BJ (cell line): ENCODE measurements around the gene TRAF1. TPM values are rescaled to one million over a fixed set of nuclear protein-coding genes. Genes with fewer than 3 reads are reported as not detected.

Experiments used
- CTCF ChIA-PET: fragments of 350-600 bp; formaldehyde crosslinking; extraction: SDS; loops from one replicate; lab custom pipeline; 2021; ENCODE audit warnings: antibody characterized with exemption, inconsistent platforms; lab: Yijun Ruan, JAX
- POLR2A ChIA-PET: fragments of 300-600 bp; sonication (Branson Sonifier 250); formaldehyde crosslinking; extraction: SDS; loops from one replicate; lab custom pipeline; 2021; ENCODE audit warnings: antibody characterized with exemption; lab: Charles Lee
- DNase-seq: peaks from one replicate; pipeline ENCODE4 v3.0.0-alpha.2; 2011; ENCODE audit warnings: low read depth
- H3K27me3 ChIP-seq: 2 replicates; pipeline ENCODE4 v1.6.0; 2011; ENCODE audit warnings: low read length; ENCODE audit not compliant: control insufficient read depth, insufficient read depth
- H3K36me3 ChIP-seq: 2 replicates; pipeline ENCODE4 v1.5.1; 2011; ENCODE audit warnings: low read length; ENCODE audit not compliant: control insufficient read depth, insufficient read depth
- H3K4me3 ChIP-seq: 2 replicates; pipeline ENCODE4 v1.5.1; 2011; ENCODE audit warnings: low read depth, mild to moderate bottlenecking, control low read depth, low read length
- CTCF ChIP-seq: IDR thresholded peaks from 2 replicates; pipeline ENCODE4 v1.5.1; 2011; ENCODE audit warnings: low read depth, mild to moderate bottlenecking, control low read depth, inconsistent platforms, low read length, moderate library complexity; ENCODE audit not compliant: insufficient read depth
- polyA plus RNA-seq: library from polyadenylated mRNA; depleted of rRNA; stranded (reverse); fragments of >200 nt; gene quantifications from 2 replicates; pipeline ENCODE4 v1.2.3, GENCODE V29; 2011

TRAF1 gene
- polyA plus RNA-seq, 1 experiment: 3.3 TPM

GRCh38 chr9:120890320-120891244, 36.0 kb downstream of the TRAF1 start:
- Histone ChIP-seq H3K4me3 (no peak overlapping the region), H3K36me3 (no peaks in the 10 kb centered on the region), H3K27me3 (peaks cover 23% of the 10 kb centered on the region)
- no peak for TF ChIP-seq CTCF
- no peak for DNase-seq
- ChIA-PET CTCF (interaction anchor here (0.7 to 1.6 kb wide), 3 partner anchors 46 to 1939 kb away, joined by 3 to 4 read pairs (median 4); no protein-coding TSS in a partner anchor), POLR2A (no interaction called here)

- CTCF ChIA-PET: interaction anchor here (0.6 to 1.6 kb wide), 4 partner anchors 11 to 134 kb away, joined by 3 to 4 read pairs (median 4); no protein-coding TSS in a partner anchor
- TF ChIP-seq CTCF: no peak
- H3K27me3 ChIP-seq: peaks cover 19% of the 10 kb centered on the region
- DNase-seq: no peak
- POLR2A ChIA-PET: no interaction called here
- no peak overlapping the region for H3K4me3 ChIP-seq
- no peaks in the 10 kb centered on the region for H3K36me3 ChIP-seq
Measured at GRCh38 chr9:120889606-120890271, 36.9 kb downstream of the TRAF1 start.

- H3K4me3 ChIP-seq: no peak overlapping the region
- no peaks in the 10 kb centered on the region for H3K36me3 ChIP-seq
- TF ChIP-seq CTCF: no peak
- no peak for DNase-seq
- ChIA-PET POLR2A (interaction anchor here (0.6 kb wide), 1 partner anchor 31 kb away, joined by 7 read pairs; no protein-coding TSS in a partner anchor), CTCF (no interaction called here)
- H3K27me3 ChIP-seq: peaks cover 15% of the 10 kb centered on the region
Measured at GRCh38 chr9:120888626-120889025, 38.0 kb downstream of the TRAF1 start.

GRCh38 chr9:120886490-120886967, 40.1 kb downstream of the TRAF1 start:
- DNase-seq: no peak
- H3K36me3 ChIP-seq: no peaks in the 10 kb centered on the region
- ChIA-PET POLR2A (no interaction called here), CTCF (interaction anchor here (0.6 to 1.2 kb wide), 2 partner anchors 16 to 1417 kb away, joined by 3 read pairs; no protein-coding TSS in a partner anchor)
- peaks cover 21% of the 10 kb centered on the region for H3K27me3 ChIP-seq
- TF ChIP-seq CTCF: no peak
- H3K4me3 ChIP-seq: no peak overlapping the region

GRCh38 chr9:120885958-120886357, 40.6 kb downstream of the TRAF1 start:
- POLR2A ChIA-PET: no interaction called here

More at GRCh38 chr9:120885958-120886357, 40.6 kb downstream of the TRAF1 start:
- Histone ChIP-seq H3K36me3 (no peaks in the 10 kb centered on the region), H3K27me3 (peaks cover 21% of the 10 kb centered on the region), H3K4me3 (no peak overlapping the region)
- DNase-seq: no peak
- CTCF ChIA-PET: interaction anchor here (0.6 to 1.2 kb wide), 2 partner anchors 17 to 187 kb away, joined by 3 read pairs; no protein-coding TSS in a partner anchor
- no peak for TF ChIP-seq CTCF
